ENCODE results near the gene PIGZ.

The PIGZ gene

GRCh38 chr3:197007296-197007940, 38.8 kb upstream of the PIGZ start:
- H3K9me3 ChIP-seq (ENCODE audit: control insufficient read depth, insufficient read depth, low read length), result no peaks in the 10 kb centered on the region
- no peak overlapping the region for H3K9ac ChIP-seq (ENCODE audit: low read depth, low read length)
- H3K4me1 ChIP-seq (ENCODE audit: insufficient read depth, low read length), result no peaks in the 10 kb centered on the region
- H3K36me3 ChIP-seq (ENCODE audit: insufficient read depth, low read length), result no peaks in the 10 kb centered on the region

- no peaks in the 10 kb centered on the region for H3K9me3 ChIP-seq (ENCODE audit: control insufficient read depth, insufficient read depth, low read length)
- no peak overlapping the region for H3K9ac ChIP-seq (ENCODE audit: low read depth, low read length)
- no peaks in the 10 kb centered on the region for H3K36me3 ChIP-seq (ENCODE audit: insufficient read depth, low read length)
- H3K4me1 ChIP-seq (ENCODE audit: insufficient read depth, low read length), result no peaks in the 10 kb centered on the region
These were observed 38.2 kb upstream of the PIGZ start for GRCh38 chr3:197006860-197007259.

DNA sequence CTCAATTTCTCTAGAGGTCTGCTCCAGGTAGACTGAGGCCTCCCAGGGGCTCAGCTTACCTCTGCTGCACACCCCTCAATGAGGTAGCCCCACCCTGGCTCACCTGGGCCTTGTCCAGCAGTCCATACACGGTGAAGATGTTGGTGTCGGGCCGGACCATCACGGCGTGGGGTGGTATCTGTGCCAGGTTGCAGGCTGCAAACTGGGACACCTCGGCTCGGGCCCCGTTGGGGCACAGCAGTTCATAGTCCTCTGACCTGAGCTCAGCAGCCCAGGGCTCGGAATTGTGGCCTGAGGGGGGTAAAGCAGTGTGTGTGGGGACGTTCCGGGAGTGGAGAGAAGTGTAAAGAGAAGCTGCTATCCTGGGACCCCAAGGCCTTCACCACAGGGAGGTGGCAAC, 37.8 kb upstream of the PIGZ start:
- H3K9ac ChIP-seq (ENCODE audit: low read depth, low read length), result no peak overlapping the region
- no peaks in the 10 kb centered on the region for H3K9me3 ChIP-seq (ENCODE audit: control insufficient read depth, insufficient read depth, low read length)
- H3K36me3 ChIP-seq (ENCODE audit: insufficient read depth, low read length), result no peaks in the 10 kb centered on the region
- no peaks in the 10 kb centered on the region for H3K4me1 ChIP-seq (ENCODE audit: insufficient read depth, low read length)

DNA sequence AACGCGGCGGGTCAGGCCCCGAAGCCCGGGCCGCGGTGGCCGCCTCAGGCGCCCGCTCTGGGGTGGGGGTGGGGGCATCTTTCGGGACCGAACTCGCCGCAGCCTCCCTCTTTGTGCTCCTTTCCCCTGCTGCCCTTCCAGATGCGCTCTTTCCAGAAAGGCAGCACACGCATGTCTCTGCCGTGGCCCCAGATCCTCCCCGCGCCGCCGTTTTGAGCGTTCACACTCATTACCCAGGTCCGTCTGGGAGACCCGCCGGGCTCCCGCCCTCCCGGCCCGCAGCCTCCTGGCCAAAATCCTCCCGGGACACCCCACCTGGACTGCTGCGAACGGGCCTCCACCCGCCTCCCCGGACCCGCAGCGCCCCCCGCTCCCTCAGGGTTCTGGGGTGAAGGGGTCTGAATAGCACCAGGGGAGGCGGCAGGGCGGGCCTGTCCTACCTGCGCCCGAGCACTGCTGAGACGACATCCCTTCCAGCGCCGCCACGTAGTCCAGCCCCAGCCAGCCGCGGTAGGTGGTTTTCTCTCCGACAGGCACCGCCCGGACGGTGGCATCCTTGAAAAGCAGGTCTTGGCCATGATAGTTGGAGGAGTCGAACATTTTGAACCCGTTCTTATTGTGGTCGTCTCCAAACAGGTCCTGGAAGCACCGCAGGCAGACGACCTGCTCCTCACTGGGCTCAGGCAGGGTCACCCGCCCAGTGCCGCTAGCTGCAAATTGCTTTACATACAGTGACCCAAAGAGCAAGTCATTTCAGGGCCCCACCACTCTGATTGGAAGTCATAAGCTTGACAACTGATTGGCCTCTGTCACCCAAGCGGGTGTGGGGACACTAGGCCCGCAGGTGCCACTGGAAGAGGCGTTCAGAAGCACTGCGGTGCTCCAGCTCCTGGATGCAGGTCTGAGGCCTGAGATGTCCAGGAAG, 35.1 kb upstream of the PIGZ start:
- Histone ChIP-seq H3K4me1 (ENCODE audit: insufficient read depth, low read length) (no peaks in the 10 kb centered on the region), H3K9ac (ENCODE audit: low read depth, low read length) (peak overlapping the region; percentile 54), H3K36me3 (ENCODE audit: insufficient read depth, low read length) (no peaks in the 10 kb centered on the region), H3K9me3 (ENCODE audit: control insufficient read depth, insufficient read depth, low read length) (no peaks in the 10 kb centered on the region)

GRCh38 chr3:197002701-197003454, 34.2 kb upstream of the PIGZ start:
- H3K9me3 ChIP-seq (ENCODE audit: control insufficient read depth, insufficient read depth, low read length), result no peaks in the 10 kb centered on the region
- H3K9ac ChIP-seq (ENCODE audit: low read depth, low read length), result peak overlapping the region; percentile 54; the same call in 1 of the 2 replicates
- no peaks in the 10 kb centered on the region for H3K36me3 ChIP-seq (ENCODE audit: insufficient read depth, low read length)
- H3K4me1 ChIP-seq (ENCODE audit: insufficient read depth, low read length), result no peaks in the 10 kb centered on the region

- no peaks in the 10 kb centered on the region for H3K9me3 ChIP-seq (ENCODE audit: control insufficient read depth, insufficient read depth, low read length)
- no peaks in the 10 kb centered on the region for H3K4me1 ChIP-seq (ENCODE audit: insufficient read depth, low read length)
- H3K9ac ChIP-seq (ENCODE audit: low read depth, low read length), result peak overlapping the region; percentile 54; the same call in 1 of the 2 replicates
- no peaks in the 10 kb centered on the region for H3K36me3 ChIP-seq (ENCODE audit: insufficient read depth, low read length)
These were observed 33.5 kb upstream of the PIGZ start for GRCh38 chr3:197001972-197002700.

DNA sequence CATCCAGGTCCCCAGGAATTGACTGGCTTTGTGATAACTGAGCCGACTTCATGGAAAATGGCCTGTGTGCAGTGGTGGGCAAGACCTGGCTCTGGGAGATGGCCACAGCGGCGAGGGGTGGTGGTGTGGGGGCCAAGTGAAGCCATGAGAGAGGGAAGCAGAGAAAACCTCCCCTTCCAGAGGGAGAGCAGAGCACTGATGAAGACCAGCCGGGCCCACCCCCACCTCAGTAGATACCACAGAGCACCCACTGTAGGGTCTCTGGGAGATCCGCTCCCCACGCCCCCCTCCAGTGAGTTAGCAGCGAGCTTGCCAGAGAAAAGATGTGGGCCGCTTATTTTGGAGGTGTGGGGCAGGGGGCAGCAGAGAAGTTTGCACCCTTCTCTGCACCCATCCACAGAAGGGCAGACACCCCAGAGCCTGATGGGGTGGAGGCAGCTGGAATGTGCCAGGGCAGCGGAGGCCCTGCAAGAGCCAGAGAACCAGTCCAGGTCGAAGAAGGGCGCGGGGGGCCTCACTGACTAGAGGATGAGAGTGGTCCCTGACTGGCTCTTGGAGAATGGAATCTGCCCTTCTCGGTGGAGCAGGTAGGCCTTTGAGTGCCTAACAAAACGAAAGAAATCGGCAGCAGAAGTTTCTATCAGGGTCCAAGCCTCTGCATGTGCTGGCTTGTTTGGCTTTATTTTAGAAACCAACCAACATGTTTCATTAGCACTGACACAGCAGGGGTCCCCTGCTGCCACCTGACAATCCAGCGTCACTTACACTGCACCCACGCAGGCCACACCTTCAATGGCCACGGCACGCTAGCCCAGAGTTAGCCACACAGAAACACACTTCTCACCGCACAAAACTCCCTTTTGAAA, 32.7 kb upstream of the PIGZ start:
- H3K4me1 ChIP-seq (ENCODE audit: insufficient read depth, low read length), result no peaks in the 10 kb centered on the region
- H3K36me3 ChIP-seq (ENCODE audit: insufficient read depth, low read length), result no peaks in the 10 kb centered on the region
- no peak overlapping the region for H3K9ac ChIP-seq (ENCODE audit: low read depth, low read length)
- H3K9me3 ChIP-seq (ENCODE audit: control insufficient read depth, insufficient read depth, low read length), result no peaks in the 10 kb centered on the region

DNA sequence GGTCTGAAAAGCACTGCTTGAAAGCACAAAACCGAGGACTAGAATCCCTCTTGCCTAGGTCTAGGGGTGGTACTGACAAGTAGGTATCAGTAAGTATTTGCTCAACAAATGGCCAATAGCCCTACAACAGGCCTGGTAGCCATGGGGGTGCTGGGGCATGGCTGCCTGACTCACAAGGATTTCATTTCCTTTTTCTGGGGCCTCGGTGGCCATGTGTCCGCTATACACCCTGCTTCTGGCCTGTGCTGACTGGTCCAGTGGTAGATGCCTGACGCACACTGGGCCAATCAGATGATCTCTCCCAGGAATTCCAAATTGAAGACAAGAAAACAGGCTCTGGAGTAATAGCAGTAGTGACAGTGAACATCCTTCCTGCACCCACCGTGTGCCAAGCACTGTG, 31.6 kb upstream of the PIGZ start:
- Histone ChIP-seq H3K9ac (ENCODE audit: low read depth, low read length) (no peak overlapping the region), H3K36me3 (ENCODE audit: insufficient read depth, low read length) (no peaks in the 10 kb centered on the region), H3K9me3 (ENCODE audit: control insufficient read depth, insufficient read depth, low read length) (no peaks in the 10 kb centered on the region), H3K4me1 (ENCODE audit: insufficient read depth, low read length) (no peaks in the 10 kb centered on the region)

- Histone ChIP-seq H3K4me1 (ENCODE audit: insufficient read depth, low read length) (no peaks in the 10 kb centered on the region), H3K36me3 (ENCODE audit: insufficient read depth, low read length) (no peaks in the 10 kb centered on the region), H3K9me3 (ENCODE audit: control insufficient read depth, insufficient read depth, low read length) (no peaks in the 10 kb centered on the region), H3K9ac (ENCODE audit: low read depth, low read length) (no peak overlapping the region)
These were observed 30.5 kb upstream of the PIGZ start for GRCh38 chr3:196998966-196999760.

GRCh38 chr3:196997311-196997710, 28.7 kb upstream of the PIGZ start:
- no peaks in the 10 kb centered on the region for H3K9me3 ChIP-seq (ENCODE audit: control insufficient read depth, insufficient read depth, low read length)
- no peaks in the 10 kb centered on the region for H3K36me3 ChIP-seq (ENCODE audit: insufficient read depth, low read length)
- no peak overlapping the region for H3K9ac ChIP-seq (ENCODE audit: low read depth, low read length)
- no peaks in the 10 kb centered on the region for H3K4me1 ChIP-seq (ENCODE audit: insufficient read depth, low read length)

DNA sequence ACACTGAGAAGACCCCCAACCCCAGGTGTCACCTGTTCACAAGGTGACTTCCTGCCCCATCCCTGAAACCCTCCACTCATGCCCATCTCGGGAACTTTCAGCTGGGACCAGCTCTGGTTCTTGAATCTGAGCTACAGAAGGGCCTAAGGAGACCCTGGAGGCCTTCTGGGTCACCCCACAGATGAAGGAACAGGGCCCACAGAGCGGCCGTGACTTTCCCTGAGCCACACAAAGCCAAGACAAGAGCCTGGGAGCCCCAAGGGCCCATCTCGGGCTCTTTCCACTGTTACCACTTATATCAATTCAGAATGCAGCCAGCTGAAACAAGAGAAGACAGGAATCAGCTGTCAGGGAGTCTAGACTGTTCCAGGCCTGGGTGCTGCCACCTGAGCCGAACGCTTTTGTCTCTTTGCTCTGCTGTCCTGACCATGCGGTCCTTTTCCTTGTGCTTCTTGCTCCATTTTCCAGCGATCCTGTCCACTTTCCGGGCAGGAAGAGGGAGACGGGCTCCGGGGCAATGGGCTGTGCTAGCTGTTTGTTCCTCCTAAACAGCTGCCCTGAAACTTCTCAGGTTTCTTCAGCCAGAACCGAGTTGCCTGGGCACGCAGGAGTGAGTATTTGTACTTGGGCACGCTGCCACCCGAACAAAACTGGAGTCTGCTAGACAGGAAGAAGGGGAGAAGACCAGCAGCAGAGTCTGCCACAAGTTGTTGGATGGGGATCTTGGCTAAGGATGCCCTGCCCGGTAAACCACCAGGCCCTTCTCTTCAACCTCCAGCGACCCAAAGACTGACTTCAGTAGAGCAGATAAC, 28.0 kb upstream of the PIGZ start:
- no peak overlapping the region for H3K9ac ChIP-seq (ENCODE audit: low read depth, low read length)
- no peaks in the 10 kb centered on the region for H3K9me3 ChIP-seq (ENCODE audit: control insufficient read depth, insufficient read depth, low read length)
- H3K36me3 ChIP-seq (ENCODE audit: insufficient read depth, low read length), result no peaks in the 10 kb centered on the region
- no peaks in the 10 kb centered on the region for H3K4me1 ChIP-seq (ENCODE audit: insufficient read depth, low read length)

- H3K9ac ChIP-seq (ENCODE audit: low read depth, low read length), result no peak overlapping the region
- no peaks in the 10 kb centered on the region for H3K4me1 ChIP-seq (ENCODE audit: insufficient read depth, low read length)
- H3K36me3 ChIP-seq (ENCODE audit: insufficient read depth, low read length), result no peaks in the 10 kb centered on the region
- no peaks in the 10 kb centered on the region for H3K9me3 ChIP-seq (ENCODE audit: control insufficient read depth, insufficient read depth, low read length)
These were observed 27.2 kb upstream of the PIGZ start for GRCh38 chr3:196995646-196996355.

All from ES-I3 (cell line).